Midbrain (tissue), 1 donor: Measurements from ENCODE around the gene B4GALT3.
A peak's percentile ranks its signal among the peaks of the same experiment; 100 is the strongest.
"Not testable (repeated sequence)": the region's sequence is repeated elsewhere in the genome, so short reads cannot be mapped to it uniquely, and the experiment has no call there.

Experiments
- DNase-seq: peaks from one replicate; lab custom pipeline; 2025; lab: John Stamatoyannopoulos, UW

The B4GALT3 gene

GRCh38 chr1:161177112-161177935 lies at the start of gene B4GALT3:
TSS of gene B4GALT3 (minus strand) at chr1:161177507. CDS start at chr1:161176060, 1,447 bp downstream.
- DNase-seq, result peak; percentile 88

GRCh38 chr1:161226759-161227158 lies 49.5 kb upstream of the B4GALT3 start:
- no peak for DNase-seq

- no peak for DNase-seq
Measured at GRCh38 chr1:161226320-161226711, 49.0 kb upstream of the B4GALT3 start.

GRCh38 chr1:161225534-161226319 lies 48.4 kb upstream of the B4GALT3 start, which contains the start of gene TOMM40L:
TSS of gene TOMM40L (plus strand) at chr1:161226060. CDS start at chr1:161226490, 430 bp downstream.
- DNase-seq, result peak; percentile 96

GRCh38 chr1:161225178-161225533 lies 47.8 kb upstream of the B4GALT3 start:
- peak; percentile 52 for DNase-seq

GRCh38 chr1:161224695-161225087 lies 47.4 kb upstream of the B4GALT3 start:
- not testable (repeated sequence) for DNase-seq

GRCh38 chr1:161223805-161224694 lies 46.7 kb upstream of the B4GALT3 start:
- DNase-seq, result no peak

GRCh38 chr1:161222175-161223019 lies 45.1 kb upstream of the B4GALT3 start:
- DNase-seq, result no peak

GRCh38 chr1:161220002-161220401 lies 42.7 kb upstream of the B4GALT3 start:
- DNase-seq, result no peak

GRCh38 chr1:161219078-161219892 lies 42.0 kb upstream of the B4GALT3 start:
- no peak for DNase-seq

GRCh38 chr1:161218301-161219077 lies 41.2 kb upstream of the B4GALT3 start:
- DNase-seq, result no peak

GRCh38 chr1:161217831-161218230 lies 40.5 kb upstream of the B4GALT3 start:
- no peak for DNase-seq

GRCh38 chr1:161216945-161217712 lies 39.8 kb upstream of the B4GALT3 start:
- DNase-seq, result no peak

- DNase-seq, result peak; percentile 16
Measured at GRCh38 chr1:161215076-161215475, 37.8 kb upstream of the B4GALT3 start, which contains the start of gene FCER1G. TSS of gene FCER1G (plus strand) at chr1:161215295. CDS start at chr1:161215322, 27 bp downstream.

- DNase-seq, result no peak
Measured at GRCh38 chr1:161214369-161214768, 37.1 kb upstream of the B4GALT3 start.

GRCh38 chr1:161209790-161210409 lies 32.6 kb upstream of the B4GALT3 start:
- peak; percentile 71 for DNase-seq

GRCh38 chr1:161207173-161207572 lies 29.9 kb upstream of the B4GALT3 start:
- no peak for DNase-seq
